Erythroblast (primary cell): ENCODE results near the gene TLR1.

Experiments
- GATA1 ChIP-seq: IDR thresholded peaks from 2 replicates; pipeline ENCODE4 v1.6.1; 2011; ENCODE audit warnings: low read depth, mild to moderate bottlenecking, control low read depth, low read length, moderate library complexity
- POLR2A ChIP-seq: IDR thresholded peaks from 2 replicates; pipeline ENCODE4 v1.6.1; 2011; ENCODE audit warnings: mild to moderate bottlenecking, low read length

DNA sequence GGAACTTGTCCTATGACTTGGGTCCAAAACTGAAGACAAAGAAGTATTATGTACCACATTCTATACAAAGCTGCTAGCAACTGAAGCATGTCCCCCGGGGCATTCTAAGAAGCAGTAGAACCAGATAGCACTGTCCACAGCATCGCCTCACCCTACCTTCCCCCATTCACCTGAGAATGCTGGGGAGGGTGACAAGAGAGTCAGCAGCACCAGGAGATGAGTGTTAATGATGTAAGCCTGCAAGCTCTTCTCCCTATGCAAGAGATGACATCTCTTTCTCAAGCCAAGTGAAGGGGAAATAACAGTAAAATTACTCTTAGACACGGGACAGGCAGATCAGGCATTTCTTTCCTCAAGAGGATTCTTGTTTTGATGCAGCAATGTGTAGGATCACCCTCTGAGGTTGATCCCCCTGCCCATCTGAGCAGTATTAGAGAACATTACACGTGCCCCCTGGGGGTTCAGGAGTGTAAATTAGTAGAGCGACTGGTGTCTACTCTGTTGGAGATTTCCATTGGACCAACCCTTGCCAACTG lies 13.9 kb upstream of the TLR1 start:
- TF ChIP-seq POLR2A = no peak
- no peak for TF ChIP-seq GATA1
